ENCODE measurements around the gene MYPOP. TPM values are rescaled to one million over a fixed set of nuclear protein-coding genes. Genes with fewer than 3 reads are reported as not detected.
"Not testable (repeated sequence)": the region's sequence is repeated elsewhere in the genome, so short reads cannot be mapped to it uniquely, and the experiment has no call there.

MYPOP gene
- total RNA-seq, 1 experiment from 2014 or later, result 1.9 TPM

DNA sequence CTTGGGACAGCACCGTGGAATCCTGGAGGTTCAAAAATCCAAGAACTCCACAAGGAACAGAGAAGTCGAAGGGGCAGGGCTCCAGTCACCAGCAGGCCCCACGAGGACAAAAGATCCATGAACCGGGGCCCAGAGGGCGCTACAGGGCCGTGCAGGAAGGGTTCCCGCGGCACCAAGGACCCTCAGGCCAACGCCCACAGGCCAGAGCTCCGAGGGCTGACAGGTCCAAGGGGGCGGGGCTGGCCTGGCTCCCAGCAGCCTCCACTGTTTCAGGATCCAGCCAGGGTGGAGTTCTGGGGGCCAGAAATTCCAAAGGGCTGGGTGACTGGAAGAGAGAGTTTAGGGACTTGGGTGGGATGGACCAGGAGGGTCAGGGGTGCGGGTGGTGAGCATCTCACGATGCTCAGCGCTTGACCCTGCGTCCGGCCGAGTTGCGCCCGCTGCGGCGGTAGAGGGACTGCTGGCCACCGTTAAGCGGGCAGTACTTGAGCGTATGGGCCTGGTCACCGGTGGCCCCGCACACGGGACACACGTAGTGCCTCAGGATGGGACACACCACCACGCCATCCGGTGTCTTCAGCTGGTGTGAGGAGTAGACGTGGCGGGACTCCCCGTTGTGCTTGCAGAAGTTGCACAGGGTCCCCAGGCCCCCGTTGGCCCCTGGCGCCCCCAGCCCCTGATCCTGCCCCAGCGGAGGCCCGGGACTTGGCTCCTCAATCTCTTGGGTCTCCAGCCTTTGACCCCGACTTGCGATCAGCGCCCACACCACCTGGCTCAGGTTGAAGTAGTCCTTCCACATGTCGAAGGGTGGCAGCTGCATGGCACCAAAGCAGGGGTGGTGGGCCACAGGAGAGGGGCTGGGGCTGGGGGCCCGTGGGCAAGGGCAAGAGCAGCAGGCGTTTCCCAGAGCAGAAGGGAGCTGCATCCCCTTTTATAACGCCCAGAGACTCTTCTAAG is 11.7 kb upstream of the MYPOP start, which contains the start of gene NANOS2:
Gene NANOS2 (minus strand): TSS at position 905 of the 957 bp plus-strand sequence. CDS start 85 bp downstream, at position 820.
- peak; percentile 26 for DNase-seq (ENCODE audit: low spot score)

GRCh38 chr19:45911291-45911690 is 8.9 kb upstream of the MYPOP start:
- DNase-seq (ENCODE audit: low spot score), result no peak
- in situ Hi-C loops (cut with HindIII; ENCODE audit: low sequenced_read_pairs), result no loop called here

More for the DNA sequence above, 11.7 kb upstream of the MYPOP start, which contains the start of gene NANOS2:
- in situ Hi-C loops (cut with HindIII; ENCODE audit: low sequenced_read_pairs), result no loop called here

DNA sequence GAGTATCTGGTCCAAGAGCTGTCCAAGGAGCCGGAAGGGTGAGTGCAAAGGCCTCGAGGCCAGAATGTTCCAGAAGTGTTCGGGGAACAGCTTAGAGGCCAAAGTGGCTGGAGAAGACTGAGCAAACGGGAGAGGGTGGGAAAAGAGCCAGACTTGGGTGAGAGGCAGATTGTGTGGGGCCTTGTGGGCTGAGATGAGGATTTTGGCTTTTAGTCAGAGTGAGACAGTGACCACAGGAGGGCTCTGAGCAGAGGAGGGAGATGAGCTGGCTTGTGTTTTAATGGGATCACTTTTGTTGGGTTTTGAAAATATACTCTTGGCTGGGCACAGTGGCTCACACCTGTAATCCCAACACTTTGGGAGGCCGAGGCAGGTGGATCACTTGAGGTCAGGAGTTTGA is 6.5 kb upstream of the MYPOP start:
- DNase-seq (ENCODE audit: low spot score), result no peak
- in situ Hi-C loops (cut with HindIII; ENCODE audit: low sequenced_read_pairs), result no loop called here

DNA sequence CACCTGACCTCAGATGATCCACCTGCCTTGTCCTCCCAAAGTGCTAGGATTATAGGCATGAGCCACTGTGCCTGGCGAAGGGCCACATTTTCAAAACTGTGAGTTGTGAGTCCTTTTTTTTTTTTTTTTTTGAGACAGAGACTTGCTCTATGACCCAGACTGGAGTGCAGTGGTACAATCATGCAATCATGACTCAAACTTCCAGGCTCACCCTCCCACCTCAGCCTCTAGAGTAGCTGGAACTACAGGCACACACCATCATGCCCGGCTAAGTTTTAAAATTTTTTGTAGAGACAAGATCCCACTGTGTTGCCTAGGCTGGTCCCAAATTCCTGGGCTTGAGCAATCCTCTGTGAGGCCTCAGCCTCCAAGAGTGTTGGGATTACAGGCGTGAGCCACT is 3.8 kb upstream of the MYPOP start:
- DNase-seq (ENCODE audit: low spot score), result no peak
- in situ Hi-C loops (cut with HindIII; ENCODE audit: low sequenced_read_pairs), result no loop called here

- in situ Hi-C loops (cut with HindIII; ENCODE audit: low sequenced_read_pairs), result no loop called here
- no peak for DNase-seq (ENCODE audit: low spot score)
Measured at GRCh38 chr19:45905011-45905410, 2.6 kb upstream of the MYPOP start.

- DNase-seq (ENCODE audit: low spot score), result peak; percentile 95
- in situ Hi-C loops (cut with HindIII; ENCODE audit: low sequenced_read_pairs), result no loop called here
Measured at GRCh38 chr19:45902651-45903625, 525 bp upstream of the MYPOP start.

GRCh38 chr19:45901432-45901911 is 941 bp downstream of the MYPOP start:
- in situ Hi-C loops (cut with HindIII; ENCODE audit: low sequenced_read_pairs), result no loop called here
- no peak for DNase-seq (ENCODE audit: low spot score)

- no peak for DNase-seq (ENCODE audit: low spot score)
- in situ Hi-C loops (cut with HindIII; ENCODE audit: low sequenced_read_pairs), result no loop called here
Measured at GRCh38 chr19:45900738-45901431, 1.5 kb downstream of the MYPOP start.

DNA sequence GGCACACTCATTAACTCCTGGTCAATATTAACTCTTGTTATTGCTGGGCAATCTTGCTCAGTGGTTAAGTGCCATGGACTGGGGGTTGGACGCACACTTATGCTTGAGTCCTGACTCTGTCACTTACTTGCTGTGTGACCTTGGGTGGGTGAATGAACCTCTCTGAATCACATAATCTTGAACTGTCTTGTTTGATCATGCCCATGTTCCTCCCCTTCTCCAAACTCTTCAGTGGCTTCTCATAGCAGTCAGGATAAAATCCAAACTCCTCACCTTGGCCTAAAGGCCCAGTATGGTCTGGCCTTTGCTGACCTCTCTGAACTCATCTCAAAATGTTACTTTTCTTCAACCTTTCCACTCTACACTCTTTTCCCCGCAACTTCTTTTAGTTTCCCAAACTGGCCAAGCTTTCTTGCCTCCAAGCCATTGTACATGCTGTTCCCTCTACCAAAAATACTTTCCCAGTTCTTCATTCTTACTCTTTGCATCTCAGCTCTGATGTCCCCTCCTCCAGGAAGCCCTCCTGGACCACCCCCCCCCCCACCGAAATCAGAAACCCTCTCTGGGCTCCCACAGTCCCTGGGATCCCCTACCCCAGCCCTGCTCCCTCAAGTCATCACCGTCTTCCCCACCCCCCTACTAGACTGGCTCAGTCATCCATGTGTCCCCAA is 2.4 kb downstream of the MYPOP start:
- in situ Hi-C loops (cut with HindIII; ENCODE audit: low sequenced_read_pairs), result no loop called here
- no peak for DNase-seq (ENCODE audit: low spot score)

DNA sequence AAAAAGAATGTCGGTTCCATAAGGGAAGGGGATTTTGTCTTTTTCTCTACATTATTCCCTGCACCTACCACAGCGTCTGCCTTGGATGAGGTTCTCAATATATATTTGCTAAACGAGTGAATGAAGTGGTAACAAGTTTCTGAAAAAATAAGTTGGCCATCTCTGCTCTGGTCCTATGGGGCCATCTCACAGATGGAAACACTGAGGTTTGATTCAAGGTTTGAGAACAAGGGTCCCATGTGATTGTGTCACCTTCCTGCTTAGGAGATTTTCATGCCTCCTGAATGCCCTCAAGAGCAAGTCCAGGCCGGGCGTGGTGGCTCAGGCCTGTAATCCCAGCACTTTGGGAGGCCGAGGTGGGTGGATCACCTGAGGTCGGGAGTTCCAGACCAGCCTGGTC is 3.2 kb downstream of the MYPOP start:
- in situ Hi-C loops (cut with HindIII; ENCODE audit: low sequenced_read_pairs), result no loop called here
- DNase-seq (ENCODE audit: low spot score), result no peak

GRCh38 chr19:45897261-45897812 is 5.1 kb downstream of the MYPOP start:
- in situ Hi-C loops (cut with HindIII; ENCODE audit: low sequenced_read_pairs), result no loop called here
- no peak for DNase-seq (ENCODE audit: low spot score)

GRCh38 chr19:45895983-45896599 is 6.3 kb downstream of the MYPOP start:
- in situ Hi-C loops (cut with HindIII; ENCODE audit: low sequenced_read_pairs); DNase-seq (ENCODE audit: low spot score): not testable (repeated sequence)

DNA sequence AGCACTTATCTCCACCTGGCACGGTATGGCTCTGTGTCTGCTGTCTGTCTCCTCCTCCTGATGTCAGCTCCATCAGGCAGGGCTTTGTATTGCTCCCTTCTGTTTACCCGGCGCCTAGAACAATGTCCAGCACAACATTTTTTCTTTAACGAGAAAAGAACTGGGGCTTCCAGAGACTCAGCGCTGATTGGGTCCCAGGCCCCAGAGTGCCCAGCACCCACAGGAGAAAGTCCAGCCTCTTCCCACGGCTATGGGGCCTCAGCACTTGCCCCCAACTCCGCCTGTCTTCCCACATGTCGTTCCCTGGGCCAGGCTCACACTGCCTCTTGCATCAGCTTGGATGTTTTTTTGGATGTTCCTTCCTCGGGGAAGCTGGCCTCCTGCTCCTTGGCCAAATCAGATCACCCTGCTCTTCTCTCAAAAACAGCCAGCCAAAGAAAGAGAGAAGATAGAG is 6.9 kb downstream of the MYPOP start:
- in situ Hi-C loops (cut with HindIII; ENCODE audit: low sequenced_read_pairs), result no loop called here
- DNase-seq (ENCODE audit: low spot score), result no peak

DNA sequence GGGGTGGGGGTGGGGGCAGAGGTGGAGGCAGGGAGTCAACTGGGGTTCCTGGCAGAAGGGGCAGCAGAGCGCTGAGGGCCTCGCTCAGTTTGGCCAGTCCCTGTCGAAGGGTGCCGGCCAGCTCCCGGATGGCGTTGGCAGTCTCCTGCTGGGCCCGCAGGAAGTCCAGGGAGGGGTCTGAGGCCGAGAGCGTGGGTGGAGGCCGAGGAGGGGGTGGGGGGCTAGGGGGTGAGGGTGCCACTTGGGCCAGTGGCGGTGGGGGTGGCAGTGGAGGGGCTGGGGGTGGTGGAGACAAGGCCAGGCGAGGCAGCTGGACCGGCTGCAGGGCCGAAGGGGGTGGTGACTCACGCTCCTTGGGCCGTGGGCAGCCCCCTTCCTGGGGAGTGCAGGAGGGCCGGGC is 11.5 kb downstream of the MYPOP start:
- in situ Hi-C loops (cut with HindIII; ENCODE audit: low sequenced_read_pairs), result no loop called here
- DNase-seq (ENCODE audit: low spot score), result no peak

DNA sequence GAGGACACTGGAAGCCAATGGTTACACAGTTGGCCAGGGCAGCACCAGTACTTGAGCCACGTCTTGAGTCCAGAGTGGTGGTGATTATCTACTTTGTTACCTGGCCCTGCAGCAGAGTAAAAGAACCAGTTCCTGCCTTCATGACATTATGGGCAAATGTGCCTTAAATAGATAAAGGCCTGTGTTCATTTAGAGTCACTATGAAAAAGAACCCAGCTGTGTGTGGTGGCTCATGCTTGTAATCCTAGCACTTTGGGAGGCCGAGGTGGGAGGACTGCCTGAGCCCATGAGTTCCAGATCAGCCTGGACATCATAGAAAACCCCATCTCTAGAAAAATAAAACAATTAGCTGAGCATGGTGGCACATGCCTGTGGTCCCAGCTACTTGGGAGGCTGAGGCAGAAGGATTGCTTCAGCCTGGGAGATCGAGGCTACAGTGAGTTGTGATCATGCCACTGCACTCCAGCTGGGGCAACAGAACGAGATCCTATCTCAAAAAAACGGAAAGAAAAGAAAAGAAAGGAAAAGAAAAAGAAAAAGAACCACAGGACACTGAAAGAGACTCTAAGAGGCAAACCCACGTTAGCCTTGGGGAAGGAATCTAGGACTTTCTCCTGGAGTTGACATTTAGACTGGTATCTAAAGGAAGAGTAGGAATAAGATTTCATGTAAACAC is 13.1 kb downstream of the MYPOP start:
- DNase-seq (ENCODE audit: low spot score), result no peak
- in situ Hi-C loops (cut with HindIII; ENCODE audit: low sequenced_read_pairs), result no loop called here

- DNase-seq (ENCODE audit: low spot score), result no peak
- in situ Hi-C loops (cut with HindIII; ENCODE audit: low sequenced_read_pairs), result no loop called here
Measured at GRCh38 chr19:45887200-45887710, 15.2 kb downstream of the MYPOP start.

Data from G401 (cell line).